ENCODE results near the gene NOXO1.

DNA sequence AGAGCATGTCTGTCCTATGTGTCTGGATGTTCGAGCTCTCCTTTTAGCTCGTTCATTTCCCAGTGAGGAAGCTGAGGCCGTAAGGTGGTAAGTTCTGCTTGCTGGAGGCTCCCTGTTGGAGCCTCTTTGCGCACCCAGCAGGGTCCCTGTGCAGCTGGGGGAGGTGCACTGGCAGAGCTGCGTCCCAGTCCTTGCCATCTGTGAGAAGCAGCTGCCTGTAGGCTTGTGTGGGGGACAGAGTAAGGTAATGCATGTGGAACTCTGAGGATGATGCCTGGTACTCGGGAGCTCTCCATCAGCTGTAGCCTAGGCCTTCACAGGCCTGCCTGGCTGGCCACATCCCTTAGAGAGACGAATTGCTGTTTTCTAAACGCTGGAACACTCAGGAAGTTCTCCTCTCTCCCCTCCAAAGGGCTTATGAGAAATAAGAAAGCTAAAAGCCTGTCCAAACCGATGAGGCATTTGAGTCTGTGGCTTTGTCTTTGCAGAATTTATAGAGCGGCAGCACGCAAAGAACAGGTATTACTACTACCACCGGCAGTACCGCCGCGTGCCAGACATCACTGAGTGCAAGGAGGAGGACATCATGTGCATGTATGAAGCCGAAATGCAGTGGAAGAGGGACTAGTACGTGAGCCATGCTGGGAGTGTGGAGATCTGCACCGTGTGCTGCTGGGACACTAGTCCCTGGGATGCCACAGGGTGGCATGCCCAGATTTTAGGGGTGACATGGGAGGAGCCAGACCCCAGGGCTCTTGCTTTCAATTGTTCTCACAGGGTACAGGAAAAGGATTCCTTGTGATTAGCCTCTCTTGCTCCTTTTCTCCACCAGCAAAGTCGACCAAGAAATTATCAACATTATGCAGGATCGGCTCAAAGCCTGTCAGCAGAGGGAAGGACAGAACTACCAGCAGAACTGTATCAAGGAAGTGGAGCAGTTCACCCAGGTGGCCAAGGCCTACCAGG lies 20.3 kb downstream of the NOXO1 start:
- no peak for TF ChIP-seq EZH2 (IDR thresholded peaks at IDR 0.05; ENCODE audit: borderline replicate concordance)
- TF ChIP-seq, protein P1, sequence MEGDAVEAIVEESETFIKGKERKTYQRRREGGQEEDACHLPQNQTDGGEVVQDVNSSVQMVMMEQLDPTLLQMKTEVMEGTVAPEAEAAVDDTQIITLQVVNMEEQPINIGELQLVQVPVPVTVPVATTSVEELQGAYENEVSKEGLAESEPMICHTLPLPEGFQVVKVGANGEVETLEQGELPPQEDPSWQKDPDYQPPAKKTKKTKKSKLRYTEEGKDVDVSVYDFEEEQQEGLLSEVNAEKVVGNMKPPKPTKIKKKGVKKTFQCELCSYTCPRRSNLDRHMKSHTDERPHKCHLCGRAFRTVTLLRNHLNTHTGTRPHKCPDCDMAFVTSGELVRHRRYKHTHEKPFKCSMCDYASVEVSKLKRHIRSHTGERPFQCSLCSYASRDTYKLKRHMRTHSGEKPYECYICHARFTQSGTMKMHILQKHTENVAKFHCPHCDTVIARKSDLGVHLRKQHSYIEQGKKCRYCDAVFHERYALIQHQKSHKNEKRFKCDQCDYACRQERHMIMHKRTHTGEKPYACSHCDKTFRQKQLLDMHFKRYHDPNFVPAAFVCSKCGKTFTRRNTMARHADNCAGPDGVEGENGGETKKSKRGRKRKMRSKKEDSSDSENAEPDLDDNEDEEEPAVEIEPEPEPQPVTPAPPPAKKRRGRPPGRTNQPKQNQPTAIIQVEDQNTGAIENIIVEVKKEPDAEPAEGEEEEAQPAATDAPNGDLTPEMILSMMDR (IDR thresholded peaks at IDR 0.05; ENCODE audit: poor library complexity) = no peak
